Measurements from ENCODE around the gene ADAMTS18.

ADAMTS18 gene

DNA sequence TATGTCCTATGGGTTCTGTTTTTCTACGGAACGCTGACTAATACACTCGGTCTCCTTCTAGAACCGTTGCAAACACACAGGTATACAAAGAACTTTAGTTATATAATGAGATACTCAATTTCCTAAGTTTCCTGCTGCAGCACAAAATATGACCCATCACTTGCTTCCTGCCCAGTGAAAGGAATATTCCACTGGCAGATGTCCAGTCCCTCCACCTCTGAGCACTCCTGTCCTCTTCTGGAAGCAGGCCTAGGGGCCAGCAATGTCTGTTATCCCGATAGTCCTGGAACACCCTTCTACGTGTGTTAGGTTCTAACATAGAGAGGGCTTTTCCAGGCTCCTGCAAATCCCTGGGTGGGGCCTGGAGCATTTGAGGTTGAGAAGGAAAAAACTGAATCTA, 32.7 kb downstream of the ADAMTS18 start:
- TF ChIP-seq, protein P1, sequence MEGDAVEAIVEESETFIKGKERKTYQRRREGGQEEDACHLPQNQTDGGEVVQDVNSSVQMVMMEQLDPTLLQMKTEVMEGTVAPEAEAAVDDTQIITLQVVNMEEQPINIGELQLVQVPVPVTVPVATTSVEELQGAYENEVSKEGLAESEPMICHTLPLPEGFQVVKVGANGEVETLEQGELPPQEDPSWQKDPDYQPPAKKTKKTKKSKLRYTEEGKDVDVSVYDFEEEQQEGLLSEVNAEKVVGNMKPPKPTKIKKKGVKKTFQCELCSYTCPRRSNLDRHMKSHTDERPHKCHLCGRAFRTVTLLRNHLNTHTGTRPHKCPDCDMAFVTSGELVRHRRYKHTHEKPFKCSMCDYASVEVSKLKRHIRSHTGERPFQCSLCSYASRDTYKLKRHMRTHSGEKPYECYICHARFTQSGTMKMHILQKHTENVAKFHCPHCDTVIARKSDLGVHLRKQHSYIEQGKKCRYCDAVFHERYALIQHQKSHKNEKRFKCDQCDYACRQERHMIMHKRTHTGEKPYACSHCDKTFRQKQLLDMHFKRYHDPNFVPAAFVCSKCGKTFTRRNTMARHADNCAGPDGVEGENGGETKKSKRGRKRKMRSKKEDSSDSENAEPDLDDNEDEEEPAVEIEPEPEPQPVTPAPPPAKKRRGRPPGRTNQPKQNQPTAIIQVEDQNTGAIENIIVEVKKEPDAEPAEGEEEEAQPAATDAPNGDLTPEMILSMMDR (IDR thresholded peaks at IDR 0.05; ENCODE audit: low read depth, low read length): no peak
- no peak overlapping the region for H3K4me3 ChIP-seq (replicated peaks in 1 of 2; ENCODE audit: low read depth in 2 of 2, low read length in 2 of 2)

DNA sequence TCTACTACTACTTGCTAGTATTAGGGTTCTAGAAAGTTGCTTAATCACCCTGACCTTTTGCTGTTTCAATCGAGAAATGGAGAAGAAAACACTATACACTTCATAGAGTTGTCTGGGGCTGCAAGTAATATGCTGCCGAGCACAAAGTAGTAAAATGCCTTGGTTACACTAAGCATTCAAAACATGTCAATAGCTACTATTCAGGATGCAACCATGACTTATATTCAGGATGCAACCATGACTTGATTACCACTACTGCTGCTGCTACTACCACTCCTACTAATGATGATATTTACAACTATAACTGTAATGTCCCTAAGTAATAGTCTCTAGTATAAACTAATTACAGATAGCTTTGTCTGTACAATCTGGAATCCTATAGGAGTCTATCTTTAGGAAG, 35.3 kb downstream of the ADAMTS18 start:
- DNase-seq (ENCODE audit: low read depth in 2 of 2): no peak
- TF ChIP-seq, protein P1 (IDR thresholded peaks at IDR 0.05; ENCODE audit: low read depth, low read length): no peak
- H3K4me3 ChIP-seq (replicated peaks in 1 of 2; ENCODE audit: low read depth in 2 of 2, low read length in 2 of 2): no peak overlapping the region

More for the DNA sequence above, 32.7 kb downstream of the ADAMTS18 start:
- no peak for DNase-seq (ENCODE audit: low read depth in 2 of 2)

DNA sequence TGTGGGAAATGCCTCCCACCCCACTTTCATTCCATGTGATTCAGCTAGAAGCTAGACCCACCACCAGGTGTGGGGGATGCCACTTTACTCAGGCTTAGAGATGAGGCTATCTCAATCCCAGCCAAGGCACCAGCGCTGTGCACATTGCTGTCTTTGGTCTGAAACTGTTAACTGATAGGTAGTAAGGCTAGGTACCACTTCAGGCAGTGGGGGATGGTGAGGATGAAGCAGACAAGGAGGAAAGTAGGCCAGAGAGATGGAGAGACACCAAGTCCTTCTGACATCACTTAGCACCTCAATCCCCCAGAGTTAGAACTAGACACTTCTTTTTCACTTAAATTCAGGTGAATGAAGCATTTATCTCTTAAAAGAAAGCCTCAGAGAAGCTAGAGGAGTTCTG, 35.8 kb downstream of the ADAMTS18 start:
- TF ChIP-seq, protein P1 (IDR thresholded peaks at IDR 0.05; ENCODE audit: low read depth, low read length): no peak
- no peak for DNase-seq (ENCODE audit: low read depth in 2 of 2)
- H3K4me3 ChIP-seq (replicated peaks in 1 of 2; ENCODE audit: low read depth in 2 of 2, low read length in 2 of 2): no peak overlapping the region

DNA sequence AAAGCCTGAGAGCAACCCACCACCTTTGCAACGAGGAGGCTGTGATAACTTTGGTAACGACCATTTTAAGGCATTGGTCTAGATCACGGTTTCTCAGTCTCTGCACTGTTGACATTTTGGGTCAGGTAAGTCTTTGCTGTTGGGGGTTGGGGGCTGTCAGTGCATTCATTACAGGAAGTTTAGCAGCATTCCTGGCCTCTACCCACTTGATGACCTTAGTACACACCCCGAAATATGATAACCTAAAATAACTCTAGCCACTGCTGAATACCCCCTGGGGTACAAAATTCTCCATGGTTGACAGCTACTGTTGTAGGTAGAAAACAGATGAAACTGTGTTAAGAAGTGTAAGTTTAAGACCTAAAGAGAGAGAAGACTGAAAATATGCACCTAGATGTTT, 36.3 kb downstream of the ADAMTS18 start:
- DNase-seq (ENCODE audit: low read depth in 2 of 2): no peak
- H3K4me3 ChIP-seq (replicated peaks in 1 of 2; ENCODE audit: low read depth in 2 of 2, low read length in 2 of 2): no peak overlapping the region
- TF ChIP-seq, protein P1 (IDR thresholded peaks at IDR 0.05; ENCODE audit: low read depth, low read length): no peak

DNA sequence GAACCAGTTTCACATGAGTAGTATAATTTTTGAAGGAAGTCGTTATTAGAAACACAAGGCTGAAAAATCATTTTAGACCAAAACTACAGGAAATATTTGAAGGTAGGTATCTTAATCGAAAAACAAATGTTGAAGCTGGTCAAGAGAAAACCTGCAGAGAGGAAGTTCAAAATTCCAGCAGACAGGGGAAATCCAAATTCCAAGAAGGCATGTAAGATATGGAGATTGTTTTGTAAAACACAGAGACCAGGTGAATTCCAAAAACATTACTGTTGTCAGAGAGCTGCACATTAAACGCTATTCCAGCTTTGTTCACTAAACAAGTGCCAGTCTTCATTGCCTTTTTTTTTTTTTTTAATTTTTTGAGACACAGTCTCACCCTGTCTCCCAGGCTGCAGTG, 38.4 kb downstream of the ADAMTS18 start:
- TF ChIP-seq, protein P1 (IDR thresholded peaks at IDR 0.05; ENCODE audit: low read depth, low read length): no peak
- no peak for DNase-seq (ENCODE audit: low read depth in 2 of 2)
- H3K4me3 ChIP-seq (replicated peaks in 1 of 2; ENCODE audit: low read depth in 2 of 2, low read length in 2 of 2): no peak overlapping the region

DNA sequence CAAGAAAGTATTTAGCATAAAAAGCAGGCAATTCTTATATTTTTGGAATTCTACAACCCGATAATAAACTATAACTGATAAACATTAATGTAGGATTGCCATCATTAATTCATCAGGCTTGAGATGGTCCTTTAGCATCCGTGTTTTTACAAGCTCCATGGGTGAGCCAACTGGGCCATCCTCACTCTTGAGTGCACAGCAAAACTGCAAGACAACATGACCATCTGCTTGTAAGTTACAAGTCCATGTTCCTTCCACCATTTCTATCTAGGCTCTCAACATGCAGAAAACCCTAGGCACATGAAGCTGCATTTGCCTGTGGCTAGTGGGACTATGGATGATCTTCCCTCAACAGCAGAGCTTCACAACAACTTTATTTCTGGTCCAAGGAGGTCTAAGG, 40.1 kb downstream of the ADAMTS18 start:
- H3K4me3 ChIP-seq (replicated peaks in 1 of 2; ENCODE audit: low read depth in 2 of 2, low read length in 2 of 2): no peak overlapping the region
- no peak for DNase-seq (ENCODE audit: low read depth in 2 of 2)
- TF ChIP-seq, protein P1 (IDR thresholded peaks at IDR 0.05; ENCODE audit: low read depth, low read length): no peak

DNA sequence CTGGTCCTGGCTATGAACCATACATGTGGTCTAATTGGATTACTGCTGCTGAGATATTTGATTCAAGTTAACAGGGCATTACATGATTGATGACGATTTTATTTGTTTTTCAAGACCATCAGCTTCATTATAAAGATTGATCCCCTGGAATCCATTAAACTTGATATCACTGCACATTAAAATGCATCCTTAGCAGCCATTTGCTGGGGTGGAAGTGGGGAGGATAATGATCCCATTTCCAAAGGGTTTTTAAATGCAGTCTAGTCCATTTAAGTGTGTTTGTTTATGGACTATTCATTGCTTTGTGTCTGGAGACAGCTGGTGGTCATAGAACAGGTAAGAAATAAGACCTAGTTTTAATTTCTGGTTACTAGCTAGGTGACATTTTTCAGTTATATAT, 40.9 kb downstream of the ADAMTS18 start:
- TF ChIP-seq, protein P1 (IDR thresholded peaks at IDR 0.05; ENCODE audit: low read depth, low read length): no peak
- no peak for DNase-seq (ENCODE audit: low read depth in 2 of 2)
- no peak overlapping the region for H3K4me3 ChIP-seq (replicated peaks in 1 of 2; ENCODE audit: low read depth in 2 of 2, low read length in 2 of 2)

All from cardiac fibroblast (primary cell).